ENCODE data around the gene UNC5A.

DNA sequence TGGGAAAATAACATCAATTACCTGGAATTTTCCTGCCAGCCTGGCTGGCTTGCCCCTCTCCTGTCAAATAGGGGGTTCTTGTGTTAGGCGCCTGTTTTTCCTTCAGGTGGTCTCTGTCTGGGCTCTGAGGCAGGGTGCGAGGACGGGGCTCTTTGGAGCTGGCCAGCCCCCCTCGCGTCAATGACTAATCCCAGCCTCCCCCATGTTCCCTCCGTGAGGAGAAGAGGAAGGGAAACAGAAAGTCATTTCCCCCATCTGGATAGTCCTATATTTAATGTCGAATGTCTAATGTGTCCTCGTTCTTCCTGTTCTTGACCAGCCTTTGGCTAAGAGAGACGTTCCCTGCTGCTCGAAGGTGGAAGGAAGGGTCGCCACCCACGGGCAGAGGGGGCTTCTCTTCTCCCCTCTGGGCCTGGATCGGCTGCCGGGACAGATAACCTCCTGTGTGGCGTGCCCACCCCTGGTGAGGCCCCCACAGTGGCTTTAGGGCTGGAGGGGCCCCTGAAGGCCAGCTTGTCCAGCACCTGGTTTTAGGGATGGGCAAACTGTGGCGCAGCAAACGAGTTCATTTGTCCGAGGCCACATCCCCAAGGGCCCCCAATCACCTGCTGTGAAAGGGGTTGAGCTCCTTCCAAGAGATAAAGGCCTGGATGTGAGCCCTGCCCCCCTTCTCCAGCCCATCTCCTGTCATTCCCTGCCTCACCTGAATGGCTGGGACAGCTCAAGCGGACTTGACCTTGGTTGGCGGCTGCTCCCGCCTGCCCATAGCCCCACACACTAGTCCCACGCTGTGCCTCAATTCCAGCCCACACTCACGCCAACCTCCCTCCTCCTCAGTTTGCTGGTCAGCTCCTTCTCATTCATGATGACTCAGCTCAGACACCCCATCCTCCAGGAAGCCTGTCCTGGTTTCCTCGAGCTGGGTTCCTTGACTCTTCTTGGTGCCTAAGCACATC lies 35.9 kb upstream of the UNC5A start:
- TF ChIP-seq, protein P1, sequence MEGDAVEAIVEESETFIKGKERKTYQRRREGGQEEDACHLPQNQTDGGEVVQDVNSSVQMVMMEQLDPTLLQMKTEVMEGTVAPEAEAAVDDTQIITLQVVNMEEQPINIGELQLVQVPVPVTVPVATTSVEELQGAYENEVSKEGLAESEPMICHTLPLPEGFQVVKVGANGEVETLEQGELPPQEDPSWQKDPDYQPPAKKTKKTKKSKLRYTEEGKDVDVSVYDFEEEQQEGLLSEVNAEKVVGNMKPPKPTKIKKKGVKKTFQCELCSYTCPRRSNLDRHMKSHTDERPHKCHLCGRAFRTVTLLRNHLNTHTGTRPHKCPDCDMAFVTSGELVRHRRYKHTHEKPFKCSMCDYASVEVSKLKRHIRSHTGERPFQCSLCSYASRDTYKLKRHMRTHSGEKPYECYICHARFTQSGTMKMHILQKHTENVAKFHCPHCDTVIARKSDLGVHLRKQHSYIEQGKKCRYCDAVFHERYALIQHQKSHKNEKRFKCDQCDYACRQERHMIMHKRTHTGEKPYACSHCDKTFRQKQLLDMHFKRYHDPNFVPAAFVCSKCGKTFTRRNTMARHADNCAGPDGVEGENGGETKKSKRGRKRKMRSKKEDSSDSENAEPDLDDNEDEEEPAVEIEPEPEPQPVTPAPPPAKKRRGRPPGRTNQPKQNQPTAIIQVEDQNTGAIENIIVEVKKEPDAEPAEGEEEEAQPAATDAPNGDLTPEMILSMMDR (IDR thresholded peaks at IDR 0.05) = no peak
- no peak for TF ChIP-seq POLR2A (IDR thresholded peaks at IDR 0.05)
